SU-DHL-6 (cell line): Measurements from ENCODE around the gene PTGR3.

ENCODE experiments used
- H2AFZ ChIP-seq: fragments of 200-600 bp; sonication (generic); 2 replicates; pipeline ENCODE4 v1.6.1; 2014; ENCODE audit warnings: low read depth, mild to moderate bottlenecking, moderate library complexity, mixed read lengths, antibody characterized with exemption, low read length; ENCODE audit not compliant: severe bottlenecking
- H3F3A ChIP-seq: fragments of 200-600 bp; shearing (Covaris generic); 2 replicates; pipeline ENCODE4 v1.6.0; 2016; ENCODE audit warnings: antibody characterized with exemption, mild to moderate bottlenecking; ENCODE audit not compliant: insufficient read depth
- H3K27ac ChIP-seq: fragments of 200-600 bp; sonication (generic); 2 replicates; pipeline ENCODE4 v1.5.1; 2016; ENCODE audit warnings: low read depth, mild to moderate bottlenecking, low read length, moderate library complexity, mixed read lengths
- H3K27me3 ChIP-seq: fragments of 200-600 bp; sonication (generic), shearing (Covaris generic); 2 replicates; pipeline ENCODE4 v1.6.0; 2014; ENCODE audit warnings: mild to moderate bottlenecking, low read length
- H3K36me3 ChIP-seq: fragments of 200-600 bp; sonication (generic); 2 replicates; pipeline ENCODE4 v1.6.1; 2014; ENCODE audit warnings: mild to moderate bottlenecking, low read length, mixed read lengths
- H3K4me2 ChIP-seq: fragments of 300-600, 200-600 bp; shearing (Covaris generic), sonication (generic); 2 replicates; pipeline ENCODE4 v1.6.0; 2014; ENCODE audit warnings: low read length, low read depth, mild to moderate bottlenecking; ENCODE audit not compliant: poor library complexity, severe bottlenecking
- H3K4me3 ChIP-seq: fragments of 200-600 bp; sonication (generic); 2 replicates; pipeline ENCODE4 v1.5.1; 2014; ENCODE audit warnings: antibody characterized with exemption, low read length, mild to moderate bottlenecking, mixed read lengths; ENCODE audit not compliant: insufficient read depth, poor library complexity, severe bottlenecking
- H3K79me2 ChIP-seq: fragments of 200-600 bp; sonication (generic); 2 replicates; pipeline ENCODE4 v1.6.1; 2014; ENCODE audit warnings: mild to moderate bottlenecking, low read length, moderate library complexity; ENCODE audit not compliant: insufficient read depth
- H3K9ac ChIP-seq: fragments of 200-600 bp; sonication (generic); 2 replicates; pipeline ENCODE4 v1.7.0; 2014; ENCODE audit warnings: mild to moderate bottlenecking, low read length
- H3K9me2 ChIP-seq: fragments of 200-600 bp; sonication (generic); replicated peaks from 2 replicates; pipeline ENCODE4 v1.6.1; 2014; ENCODE audit warnings: low read length; ENCODE audit not compliant: insufficient read depth
- H3K9me3 ChIP-seq: fragments of 200-600 bp; sonication (generic); 2 replicates; pipeline ENCODE4 v1.6.1; 2014; ENCODE audit warnings: low read length, mixed read lengths; ENCODE audit not compliant: insufficient read depth
- H4K20me1 ChIP-seq: fragments of 200-600 bp; sonication (generic); 2 replicates; pipeline ENCODE4 v1.6.1; 2014; ENCODE audit warnings: low read depth, mild to moderate bottlenecking, antibody characterized with exemption, low read length, moderate library complexity, mixed read lengths
- CTCF ChIP-seq: fragments of 200-600 bp; sonication (generic); IDR thresholded peaks from one replicate; pipeline ENCODE4 v1.5.1; 2017; ENCODE audit warnings: antibody characterized with exemption, mild to moderate bottlenecking, low read length, moderate library complexity; ENCODE audit not compliant: insufficient read depth, poor library complexity, severe bottlenecking
- EZH2phosphoT487 ChIP-seq: fragments of 200-600 bp; sonication (generic), shearing (Covaris generic); conservative IDR thresholded peaks from 2 replicates; pipeline ENCODE4 v1.6.1; 2018; ENCODE audit warnings: mild to moderate bottlenecking, antibody characterized with exemption, low read length, moderate library complexity, mixed read lengths

Gene PTGR3

DNA sequence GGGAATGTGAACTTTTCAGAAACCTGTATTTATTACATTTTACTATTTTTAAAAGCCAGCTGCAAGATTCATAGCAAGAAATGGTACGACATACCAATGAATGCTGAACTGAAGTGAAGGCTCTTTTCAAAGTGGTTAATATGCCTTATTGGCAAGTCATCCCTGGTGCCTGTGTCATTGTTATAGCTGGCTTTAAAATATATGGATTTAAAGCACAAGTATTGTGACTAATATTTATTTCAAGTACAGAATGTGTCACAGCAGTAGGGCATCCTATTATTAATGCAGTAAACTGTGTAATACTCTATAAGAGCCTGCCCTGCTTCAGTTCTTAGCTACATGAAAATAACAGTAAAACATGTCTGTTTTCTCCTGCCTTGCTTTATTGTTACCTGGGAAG lies 12.5 kb upstream of the PTGR3 start:
- TF ChIP-seq EZH2phosphoT487 (no peak), CTCF (no peak)
- Histone ChIP-seq H3F3A (no peaks in the 10 kb centered on the region), H3K27me3 (no peaks in the 10 kb centered on the region), H3K9me2 (no peaks in the 10 kb centered on the region), H2AFZ (no peak overlapping the region), H3K4me3 (no peak overlapping the region), H3K27ac (no peak overlapping the region), H3K79me2 (no peaks in the 10 kb centered on the region), H3K9ac (no peak overlapping the region), H4K20me1 (peaks cover 23% of the 10 kb centered on the region), H3K36me3 (no peaks in the 10 kb centered on the region), H3K4me2 (no peak overlapping the region), H3K9me3 (no peaks in the 10 kb centered on the region)

- Histone ChIP-seq H3K9ac (no peak overlapping the region), H3K4me2 (no peak overlapping the region), H3F3A (no peaks in the 10 kb centered on the region), H3K9me3 (no peaks in the 10 kb centered on the region), H3K4me3 (no peak overlapping the region), H3K79me2 (no peaks in the 10 kb centered on the region), H3K36me3 (no peaks in the 10 kb centered on the region), H3K27me3 (no peaks in the 10 kb centered on the region), H4K20me1 (peaks cover 17% of the 10 kb centered on the region; the same call in 1 of the 2 replicates), H3K9me2 (no peaks in the 10 kb centered on the region), H3K27ac (no peak overlapping the region), H2AFZ (no peak overlapping the region)
- TF ChIP-seq CTCF (no peak), EZH2phosphoT487 (no peak)
Measured at GRCh38 chr18:75220551-75221355, 11.8 kb upstream of the PTGR3 start.

DNA sequence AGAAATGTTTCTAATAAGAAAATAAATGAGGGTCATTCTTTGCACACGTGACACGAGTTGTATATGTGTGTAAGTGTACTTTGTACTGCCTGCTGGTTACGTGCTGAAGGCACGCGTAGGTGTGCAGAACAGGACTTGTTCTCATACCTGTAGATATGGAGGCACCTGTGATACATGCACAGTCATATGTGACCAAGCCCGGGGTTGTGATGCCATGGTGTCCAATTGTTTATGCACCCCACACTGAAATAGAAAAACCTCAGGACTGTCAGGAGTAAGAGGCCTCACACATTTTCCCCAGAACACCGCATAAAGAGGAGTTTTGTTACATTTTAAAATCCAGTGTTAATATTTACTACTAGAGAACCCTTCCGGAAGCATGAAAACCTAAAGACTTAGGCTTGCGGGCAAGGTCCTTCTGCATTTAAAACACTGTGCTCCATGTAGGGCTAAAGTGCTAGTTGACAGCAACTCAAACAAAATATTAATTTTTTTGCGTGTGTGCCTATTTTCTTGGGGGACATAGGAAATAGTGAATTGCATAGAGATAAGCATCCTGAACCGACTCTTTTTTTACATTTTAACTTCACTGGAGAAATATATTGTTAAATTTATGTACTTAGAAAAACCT lies 10.9 kb upstream of the PTGR3 start:
- no peak overlapping the region for H3K27ac ChIP-seq
- no peaks in the 10 kb centered on the region for H3K9me2 ChIP-seq
- peaks cover 17% of the 10 kb centered on the region; the same call in 1 of the 2 replicates for H4K20me1 ChIP-seq
- H2AFZ ChIP-seq = no peak overlapping the region
- no peaks in the 10 kb centered on the region for H3K9me3 ChIP-seq
- no peaks in the 10 kb centered on the region for H3K36me3 ChIP-seq
- TF ChIP-seq CTCF (no peak), EZH2phosphoT487 (no peak)
- no peak overlapping the region for H3K9ac ChIP-seq
- H3K79me2 ChIP-seq = no peaks in the 10 kb centered on the region
- H3F3A ChIP-seq = no peaks in the 10 kb centered on the region
- no peak overlapping the region for H3K4me3 ChIP-seq
- no peak overlapping the region for H3K4me2 ChIP-seq
- no peaks in the 10 kb centered on the region for H3K27me3 ChIP-seq
